H1 (cell line): Measurements from ENCODE around the gene TAS1R3.

ENCODE experiments used
- GABPA ChIP-seq: IDR thresholded peaks from 2 replicates; pipeline ENCODE4 v1.6.1; 2011; ENCODE audit warnings: mild to moderate bottlenecking, low read length, moderate library complexity, borderline replicate concordance; ENCODE audit not compliant: insufficient read depth
- POLR2AphosphoS5 ChIP-seq: IDR thresholded peaks from 2 replicates; pipeline ENCODE4 v1.6.1; 2011; ENCODE audit warnings: low read depth, low read length
- TF ChIP-seq, protein P1 (sequence below), 3 experiments: IDR thresholded peaks; 1 replicate in 2 of 3; 2 replicates in 1 of 3; pipeline versions ENCODE4 v1.5.1 to v1.6.1; 2011; ENCODE audit warnings: low read length in 3 of 3, mild to moderate bottlenecking in 3 of 3, inconsistent platforms in 2 of 3, low read depth in 1 of 3, moderate library complexity in 1 of 3; ENCODE audit not compliant: insufficient read depth in 1 of 3; ENCODE audit errors: control extremely low read depth in 1 of 3

DNA sequence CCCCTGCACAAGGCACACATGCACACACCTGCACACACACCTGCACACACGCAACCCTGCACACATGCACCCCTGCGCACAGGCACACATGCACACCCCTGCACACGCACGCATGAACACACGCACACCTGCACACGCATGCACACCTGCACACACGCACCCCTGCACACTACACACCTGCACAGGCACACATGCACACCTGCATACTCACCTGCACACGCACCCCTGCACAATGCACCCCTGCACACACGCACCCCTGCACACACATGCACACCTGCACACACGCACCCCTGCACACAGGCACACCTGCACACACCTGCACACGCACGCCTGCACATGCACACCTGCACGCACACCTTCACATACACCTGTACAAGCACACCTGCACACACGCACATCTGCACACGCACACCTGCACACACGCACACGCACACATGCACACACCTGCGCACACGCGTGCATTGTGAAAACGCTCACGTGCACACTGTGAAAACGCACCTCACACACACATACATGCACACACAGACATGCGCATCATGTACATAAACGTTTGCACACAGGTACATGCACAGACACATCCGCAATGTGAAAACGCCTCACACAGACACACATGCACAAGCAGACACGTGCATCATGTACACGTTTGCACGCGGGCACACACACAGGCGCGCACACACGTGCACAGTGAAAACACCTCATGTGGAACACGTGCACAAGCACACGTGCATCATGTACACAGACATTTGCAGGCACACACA is 9.9 kb downstream of the TAS1R3 start:
- TF ChIP-seq, protein P1, sequence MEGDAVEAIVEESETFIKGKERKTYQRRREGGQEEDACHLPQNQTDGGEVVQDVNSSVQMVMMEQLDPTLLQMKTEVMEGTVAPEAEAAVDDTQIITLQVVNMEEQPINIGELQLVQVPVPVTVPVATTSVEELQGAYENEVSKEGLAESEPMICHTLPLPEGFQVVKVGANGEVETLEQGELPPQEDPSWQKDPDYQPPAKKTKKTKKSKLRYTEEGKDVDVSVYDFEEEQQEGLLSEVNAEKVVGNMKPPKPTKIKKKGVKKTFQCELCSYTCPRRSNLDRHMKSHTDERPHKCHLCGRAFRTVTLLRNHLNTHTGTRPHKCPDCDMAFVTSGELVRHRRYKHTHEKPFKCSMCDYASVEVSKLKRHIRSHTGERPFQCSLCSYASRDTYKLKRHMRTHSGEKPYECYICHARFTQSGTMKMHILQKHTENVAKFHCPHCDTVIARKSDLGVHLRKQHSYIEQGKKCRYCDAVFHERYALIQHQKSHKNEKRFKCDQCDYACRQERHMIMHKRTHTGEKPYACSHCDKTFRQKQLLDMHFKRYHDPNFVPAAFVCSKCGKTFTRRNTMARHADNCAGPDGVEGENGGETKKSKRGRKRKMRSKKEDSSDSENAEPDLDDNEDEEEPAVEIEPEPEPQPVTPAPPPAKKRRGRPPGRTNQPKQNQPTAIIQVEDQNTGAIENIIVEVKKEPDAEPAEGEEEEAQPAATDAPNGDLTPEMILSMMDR (IDR thresholded peaks at IDR 0.05; ENCODE audit: control extremely low read depth in 1 of 3, insufficient read depth in 1 of 3, low read depth in 1 of 3, low read length in 3 of 3) = no peak
- TF ChIP-seq POLR2AphosphoS5 (no peak), GABPA (no peak)
